Urinary bladder (tissue), 4 donors: ENCODE measurements around the gene TSPAN1. TPM values are rescaled to one million over a fixed set of nuclear protein-coding genes. Genes with fewer than 3 reads are reported as not detected.

ENCODE experiments used
- DNase-seq: peaks from one replicate; pipeline ENCODE4 v3.0.0-alpha.2; 2015; ENCODE audit errors: extremely low spot score
- H3K27ac ChIP-seq: one replicate; pipeline ENCODE4 v1.5.1; 2013; ENCODE audit warnings: low read depth, mild to moderate bottlenecking, moderate library complexity
- H3K36me3 ChIP-seq: one replicate; pipeline ENCODE4 v1.6.1; 2013; ENCODE audit warnings: mild to moderate bottlenecking, moderate library complexity; ENCODE audit not compliant: insufficient read depth
- H3K4me1 ChIP-seq: one replicate; pipeline ENCODE4 v1.6.1; 2013; ENCODE audit warnings: mild to moderate bottlenecking, moderate library complexity; ENCODE audit not compliant: insufficient read depth
- H3K4me3 ChIP-seq: one replicate; pipeline ENCODE4 v1.5.1; 2013; ENCODE audit warnings: low read depth, low read length
- WGBS: extraction: QIAGEN DNeasy Blood & Tissue Kit; methylation state at CpG from one replicate; pipeline ENCODE4 v1.1.7; 2013; 5-methylcytosine and 5-hydroxymethylcytosine counted together
- polyA plus RNA-seq: library from polyadenylated mRNA; stranded (reverse); fragments of 200-250 nt; gene quantifications from one replicate; pipeline ENCODE4 v1.2.3, GENCODE V29; 2013
- total RNA-seq: library from RNA; depleted of rRNA; stranded (reverse); fragments of >200 nt; gene quantifications from one replicate; pipeline ENCODE4 v1.2.3, GENCODE V29; 2014
- donor health status: healthy with polysubstance abuse.
- donor health status: healthy.

TSPAN1 gene, protein sequence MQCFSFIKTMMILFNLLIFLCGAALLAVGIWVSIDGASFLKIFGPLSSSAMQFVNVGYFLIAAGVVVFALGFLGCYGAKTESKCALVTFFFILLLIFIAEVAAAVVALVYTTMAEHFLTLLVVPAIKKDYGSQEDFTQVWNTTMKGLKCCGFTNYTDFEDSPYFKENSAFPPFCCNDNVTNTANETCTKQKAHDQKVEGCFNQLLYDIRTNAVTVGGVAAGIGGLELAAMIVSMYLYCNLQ
- total RNA-seq: 7.9 TPM
- polyA plus RNA-seq: 56.5 TPM

DNA sequence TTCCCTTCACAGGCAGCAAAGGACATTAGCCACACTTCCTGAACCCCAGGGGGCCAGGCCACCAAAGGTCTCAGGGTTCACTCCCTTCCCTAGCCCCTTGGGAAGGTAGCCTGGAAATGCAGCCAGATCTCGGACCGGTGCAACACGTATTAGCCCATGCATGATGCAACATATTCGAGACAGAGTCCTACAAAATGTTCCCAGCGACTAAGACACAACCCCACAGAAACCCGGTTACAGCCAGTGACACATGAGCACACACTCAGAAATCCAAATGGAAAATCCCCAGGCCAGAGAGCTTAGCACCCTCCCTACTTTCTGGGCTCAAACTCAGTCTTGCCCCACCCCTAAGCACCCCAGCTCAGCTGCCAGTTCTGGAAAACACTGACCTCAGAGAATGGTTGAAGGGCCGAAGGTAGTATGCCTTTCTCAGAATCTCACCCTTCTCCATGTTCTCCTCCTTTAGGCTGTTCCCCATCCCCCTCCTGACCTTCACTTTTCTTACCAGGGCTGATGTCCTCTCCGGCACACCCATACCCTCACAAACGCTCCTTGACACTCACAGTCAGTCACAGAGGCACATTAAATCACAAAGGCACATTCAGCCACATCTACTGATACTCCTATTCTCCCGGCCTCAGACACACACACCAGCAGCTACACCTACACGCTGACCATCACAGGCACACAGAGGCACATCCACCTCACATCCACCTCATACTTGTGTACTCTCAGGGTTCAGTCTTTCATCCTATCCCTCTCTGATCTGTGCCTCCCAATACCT, at the start of gene TSPAN1:
TSS of gene TSPAN1 (plus strand) at position 640 of the 784 bp plus-strand sequence. CDS start 6,021 bp downstream, outside the sequence.
- Histone ChIP-seq H3K27ac (no peak within 1 kb of the TSS), H3K4me3 (no peak within 1 kb of the TSS), H3K36me3 (no peaks in the 10 kb centered on the region), H3K4me1 (no peaks in the 10 kb centered on the region)
- no peak for DNase-seq
- WGBS: 55% methylated on average over 11 of the region's 11 CpGs

DNA sequence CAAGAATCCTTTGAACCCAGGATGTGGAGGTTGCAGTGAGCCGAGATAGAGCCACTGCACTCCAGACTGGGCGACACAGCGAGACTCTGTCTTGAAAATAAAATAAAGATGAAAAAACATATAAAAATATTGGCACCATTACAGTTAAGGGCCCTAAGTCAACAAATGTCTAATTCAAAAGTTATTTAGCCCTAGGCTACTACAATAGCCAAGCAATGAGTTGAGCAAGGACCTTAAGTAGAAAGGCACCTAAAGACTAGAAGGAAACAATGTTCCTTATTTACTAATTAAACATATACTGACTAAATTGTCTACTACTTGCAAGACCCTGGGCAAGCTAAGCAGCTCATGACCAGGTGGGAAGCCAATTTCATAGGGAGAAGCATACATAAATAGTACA, 46.5 kb upstream of the TSPAN1 start:
- DNase-seq: no peak
- WGBS: 89% methylated on average over 3 of the region's 3 CpGs
- Histone ChIP-seq H3K36me3 (no peaks in the 10 kb centered on the region), H3K27ac (no peak overlapping the region), H3K4me1 (no peaks in the 10 kb centered on the region), H3K4me3 (no peak overlapping the region)

- Histone ChIP-seq H3K4me1 (no peaks in the 10 kb centered on the region), H3K36me3 (no peaks in the 10 kb centered on the region), H3K4me3 (peak overlapping the region; percentile 72), H3K27ac (no peak overlapping the region)
- WGBS: 54% methylated on average over 1 of the region's 1 CpG
- DNase-seq: no peak
These were observed 44.8 kb upstream of the TSPAN1 start for GRCh38 chr1:46130121-46130520.

- 12% methylated on average over 5 of the region's 5 CpGs for WGBS
- H3K4me1 ChIP-seq: no peaks in the 10 kb centered on the region
- DNase-seq: no peak
- no peak overlapping the region for H3K27ac ChIP-seq
- peak overlapping the region; percentile 72 for H3K4me3 ChIP-seq
- no peaks in the 10 kb centered on the region for H3K36me3 ChIP-seq
These were observed 44.3 kb upstream of the TSPAN1 start for GRCh38 chr1:46130606-46131005.

DNA sequence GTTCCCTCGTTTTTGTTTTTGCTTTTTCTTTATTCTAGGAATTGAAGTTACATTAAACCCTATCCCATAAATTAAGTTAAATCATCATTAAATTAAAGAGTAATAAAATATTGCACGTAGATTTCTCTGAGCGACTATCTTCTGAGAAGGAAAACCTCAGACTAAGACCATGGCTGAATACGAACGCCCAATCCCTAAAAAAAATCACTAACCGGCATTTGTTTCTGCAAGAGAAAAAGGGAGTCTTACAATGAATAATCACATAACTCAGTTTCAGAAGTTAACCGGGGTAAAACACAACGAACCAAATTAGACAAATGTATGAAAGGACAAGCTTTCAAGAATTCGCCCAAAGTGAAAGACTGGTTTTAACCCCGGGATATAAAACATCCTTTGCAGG, 43.8 kb upstream of the TSPAN1 start:
- peak; percentile 6 for DNase-seq
- Histone ChIP-seq H3K4me3 (peak overlapping the region; percentile 72), H3K27ac (no peak overlapping the region), H3K4me1 (no peaks in the 10 kb centered on the region), H3K36me3 (no peaks in the 10 kb centered on the region)
- 1% methylated on average over 10 of the region's 10 CpGs for WGBS

DNA sequence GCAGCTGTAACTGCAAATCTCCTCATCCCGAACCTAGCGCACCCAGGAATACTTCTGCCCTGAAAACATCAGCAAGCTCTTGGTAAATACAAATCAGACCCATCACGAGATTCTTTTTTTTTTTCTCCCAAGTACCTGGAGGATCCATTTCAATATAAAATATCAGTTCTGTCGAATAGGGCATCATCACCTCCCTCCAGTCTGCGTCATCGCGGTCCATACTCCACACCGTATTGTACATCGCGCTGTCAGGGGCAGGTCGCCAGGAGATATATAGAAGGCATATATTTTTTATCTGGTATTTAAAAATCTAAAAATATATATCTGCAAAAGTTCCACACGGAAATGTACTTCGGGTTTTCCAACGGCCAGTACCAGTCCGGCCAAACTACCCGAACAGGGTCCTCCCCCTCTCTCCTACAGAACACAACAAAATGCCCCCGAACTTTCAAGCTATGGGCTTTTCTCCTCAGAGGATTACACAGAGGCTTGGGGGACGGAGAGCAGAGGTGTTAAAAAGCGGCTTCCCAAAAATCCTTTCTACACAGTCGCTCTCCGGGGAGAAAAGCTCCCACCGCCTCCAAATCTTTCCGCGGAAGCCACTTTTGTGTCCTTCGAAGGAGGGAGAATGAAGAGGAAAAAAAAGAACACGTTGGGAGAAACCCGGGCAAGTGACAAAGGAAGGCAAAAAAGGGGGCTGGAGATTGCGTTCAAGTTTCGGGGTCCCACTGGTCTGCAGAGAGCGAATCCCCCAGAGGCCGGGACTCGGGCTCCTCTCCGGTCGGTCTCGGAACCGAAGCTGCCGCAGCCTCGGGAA, 43.0 kb upstream of the TSPAN1 start:
- DNase-seq: peak; percentile 13
- WGBS: under 1% methylated on average over 38 of the region's 38 CpGs

DNA sequence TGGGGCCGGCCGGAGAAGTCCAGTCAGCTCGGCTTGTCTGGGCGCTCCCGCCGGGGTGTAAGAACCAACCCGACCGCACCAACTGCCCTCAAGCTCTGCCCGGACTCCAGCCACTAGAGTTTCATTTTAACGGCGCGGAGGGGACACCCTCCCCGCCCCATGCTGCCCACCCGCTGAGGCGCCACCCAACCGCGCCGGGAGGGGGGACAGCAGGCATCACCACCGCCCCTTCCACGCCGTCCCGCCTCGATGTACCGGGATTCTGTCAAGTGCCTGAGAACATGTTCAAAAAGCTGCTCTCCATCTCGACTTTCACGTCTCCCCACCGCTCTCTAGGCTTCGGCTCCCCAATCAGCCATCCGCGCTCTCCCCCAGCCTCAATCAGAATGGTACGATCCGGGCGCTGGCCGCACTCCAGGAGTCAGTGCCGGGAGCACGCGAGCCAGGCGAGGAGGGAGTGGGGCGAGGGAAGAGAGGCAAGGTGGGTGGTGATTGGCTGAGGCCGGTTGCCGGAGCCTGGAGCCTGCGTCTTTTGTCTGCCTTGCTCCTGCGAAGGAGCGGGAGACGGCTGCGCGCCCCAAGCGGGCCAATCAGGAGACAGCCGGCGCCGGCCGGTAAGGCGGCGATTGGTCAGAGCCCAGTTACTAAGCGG, 42.2 kb upstream of the TSPAN1 start, which contains the start of gene PIK3R3:
TSS of gene PIK3R3 (minus strand) at position 101 of the 652 bp plus-strand sequence. CDS start 677 bp downstream, outside the sequence.
- DNase-seq: peak; percentile 97
- Histone ChIP-seq H3K4me1 (no peaks in the 10 kb centered on the region), H3K36me3 (no peaks in the 10 kb centered on the region), H3K27ac (peak within 1 kb of the TSS; percentile 34), H3K4me3 (peak within 1 kb of the TSS; percentile 72)
- under 1% methylated on average over 55 of the region's 55 CpGs for WGBS

More for the DNA sequence above, 43.0 kb upstream of the TSPAN1 start:
- H3K4me3 ChIP-seq: peak overlapping the region; percentile 72
- H3K36me3 ChIP-seq: no peaks in the 10 kb centered on the region
- H3K4me1 ChIP-seq: no peaks in the 10 kb centered on the region
- peak overlapping the region; percentile 34 for H3K27ac ChIP-seq

GRCh38 chr1:46133181-46133658, 41.7 kb upstream of the TSPAN1 start:
- H3K4me1 ChIP-seq: no peaks in the 10 kb centered on the region

GRCh38 chr1:46133781-46134350, 41.0 kb upstream of the TSPAN1 start:
- no peak for DNase-seq
- Histone ChIP-seq H3K4me1 (no peaks in the 10 kb centered on the region), H3K4me3 (peak overlapping the region; percentile 45), H3K27ac (no peak overlapping the region), H3K36me3 (no peaks in the 10 kb centered on the region)
- WGBS: 62% methylated on average over 3 of the region's 3 CpGs

More at GRCh38 chr1:46133181-46133658, 41.7 kb upstream of the TSPAN1 start:
- under 1% methylated on average over 22 of the region's 22 CpGs for WGBS
- no peak for DNase-seq
- Histone ChIP-seq H3K27ac (no peak overlapping the region), H3K36me3 (no peaks in the 10 kb centered on the region), H3K4me3 (peak overlapping the region; percentile 45)

DNA sequence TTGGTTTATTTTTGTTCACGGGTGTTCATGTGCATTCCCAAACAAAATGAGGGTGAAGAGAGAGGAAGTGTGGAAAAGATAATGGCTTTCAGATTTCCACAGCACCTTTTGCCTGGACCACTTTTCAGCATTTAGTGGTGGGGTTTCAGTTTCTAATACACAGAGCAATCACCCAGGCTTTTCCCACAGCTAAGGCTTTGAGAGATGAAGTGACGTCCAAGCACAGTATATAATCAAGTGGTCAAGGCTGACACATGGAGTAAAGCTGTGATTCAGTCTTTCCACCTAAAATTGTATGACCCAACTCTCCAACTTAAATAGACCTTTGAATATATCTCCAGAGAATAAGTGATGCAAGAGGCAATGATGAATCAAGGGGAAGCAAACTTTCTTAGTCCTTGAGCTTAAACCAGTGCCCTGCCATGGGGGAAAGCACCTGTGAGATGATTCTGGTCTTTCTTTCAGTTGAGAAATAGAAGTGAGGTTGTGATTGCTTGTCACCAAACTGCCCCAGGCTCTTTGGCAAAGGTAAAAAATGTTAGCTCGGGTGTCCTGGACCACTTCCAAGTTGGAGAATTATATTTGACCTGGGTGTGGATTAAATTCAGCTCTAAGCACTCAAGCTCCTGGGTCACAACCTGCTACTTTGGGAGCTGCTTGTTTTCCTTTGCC, 40.1 kb upstream of the TSPAN1 start:
- Histone ChIP-seq H3K4me1 (no peaks in the 10 kb centered on the region), H3K4me3 (no peak overlapping the region), H3K27ac (no peak overlapping the region), H3K36me3 (no peaks in the 10 kb centered on the region)
- 45% methylated on average over 3 of the region's 3 CpGs for WGBS
- DNase-seq: no peak

DNA sequence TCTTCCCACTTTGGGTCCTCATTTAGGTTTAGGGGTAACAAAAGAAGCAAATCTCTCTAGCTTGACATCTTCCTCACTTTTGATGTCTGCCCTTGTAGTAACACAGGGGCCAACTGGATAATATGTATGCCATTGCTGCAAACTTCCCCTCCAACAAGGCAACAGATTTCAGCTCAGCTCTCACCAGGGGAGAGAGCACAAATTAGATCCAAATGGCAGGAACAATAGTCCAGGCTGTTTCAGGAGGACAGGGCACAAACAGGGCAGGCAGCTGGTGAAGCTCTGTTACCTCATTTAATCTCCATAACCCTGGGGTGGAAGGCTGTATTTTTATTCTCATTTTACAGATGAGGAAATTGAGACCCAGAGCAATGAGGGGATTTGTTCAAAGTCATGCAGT, 38.2 kb upstream of the TSPAN1 start:
- no peak for DNase-seq
- no peaks in the 10 kb centered on the region for H3K4me1 ChIP-seq
- no peaks in the 10 kb centered on the region for H3K36me3 ChIP-seq
- H3K27ac ChIP-seq: no peak overlapping the region
- no peak overlapping the region for H3K4me3 ChIP-seq

DNA sequence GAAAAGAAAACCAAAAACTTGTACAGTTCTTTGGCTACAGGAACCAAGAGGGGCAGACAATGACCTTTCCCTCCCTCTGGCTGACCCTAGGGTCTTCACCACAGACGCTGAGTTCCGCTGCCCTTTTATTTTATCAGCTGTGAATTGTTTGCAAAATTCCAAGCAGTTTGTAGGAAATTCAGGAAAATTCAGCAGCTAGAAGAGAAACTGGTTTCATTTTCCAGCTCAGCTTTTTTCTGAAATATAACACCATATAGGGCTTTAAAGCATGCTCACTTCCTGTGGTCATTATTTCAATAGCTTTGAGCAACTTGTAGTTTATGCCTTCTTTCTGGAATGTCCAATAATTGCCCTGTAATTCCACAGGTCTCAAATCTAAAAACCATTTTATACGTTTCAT, 37.0 kb upstream of the TSPAN1 start:
- Histone ChIP-seq H3K27ac (no peak overlapping the region), H3K4me3 (peak overlapping the region; percentile 13), H3K36me3 (no peaks in the 10 kb centered on the region), H3K4me1 (no peaks in the 10 kb centered on the region)
- no peak for DNase-seq
- WGBS: 48% methylated on average over 3 of the region's 3 CpGs
